CD4-positive, alpha-beta memory T cell (primary cell): ENCODE results near the gene TRERF1. TPM values are rescaled to one million over a fixed set of nuclear protein-coding genes. Genes with fewer than 3 reads are reported as not detected.

Experiments
- CTCF ChIA-PET: fragments of 350-600 bp; sonication (Branson Sonifier 250); formaldehyde crosslinking; loops from one replicate; lab custom pipeline; 2021; ENCODE audit warnings: inconsistent platforms; ENCODE audit not compliant: partially characterized antibody; lab: Charles Lee
- POLR2A ChIA-PET: fragments of 350-600 bp; sonication (Branson Sonifier 250); formaldehyde crosslinking; loops from one replicate; lab custom pipeline; 2021; ENCODE audit not compliant: partially characterized antibody; lab: Charles Lee
- DNase-seq, 5 donors: peaks; one replicate each; pipeline versions ENCODE4 v3.0.0 to v3.0.0-alpha.2; 2020 to 2022; ENCODE audit warnings: mixed read lengths in 1 of 5
- H3K27ac ChIP-seq: one replicate; pipeline ENCODE4 v1.7.0; 2013; ENCODE audit warnings: low read depth, low read length
- H3K27me3 ChIP-seq: 2 replicates; pipeline ENCODE4 v1.7.0; 2013; ENCODE audit warnings: mild to moderate bottlenecking, low read length, moderate library complexity; ENCODE audit not compliant: insufficient read depth
- H3K36me3 ChIP-seq: 2 replicates; pipeline ENCODE4 v1.7.0; 2013; ENCODE audit warnings: mild to moderate bottlenecking, low read length, moderate library complexity; ENCODE audit not compliant: insufficient read depth
- H3K4me1 ChIP-seq: 2 replicates; pipeline ENCODE4 v1.7.0; 2013; ENCODE audit warnings: mild to moderate bottlenecking, low read length, moderate library complexity; ENCODE audit not compliant: insufficient read depth
- H3K4me3 ChIP-seq, 2 donors: one replicate each; pipeline ENCODE4 v1.7.0; 2013; ENCODE audit warnings: low read length in 2 of 2, mild to moderate bottlenecking in 1 of 2
- H3K9me3 ChIP-seq, 2 donors: one replicate each; pipeline ENCODE4 v1.7.0; 2013; ENCODE audit warnings: low read length in 2 of 2, control low read depth in 1 of 2; ENCODE audit not compliant: control insufficient read depth in 1 of 2
- H3K27ac Mint-ChIP-seq, 7 donors: one replicate each; pipeline ENCODE4 v1.8.0; 2020 to 2021; ENCODE audit warnings: mixed read lengths in 7 of 7, mild to moderate bottlenecking in 6 of 7, inconsistent platforms in 3 of 7, moderate library complexity in 3 of 7
- H3K27me3 Mint-ChIP-seq, 2 donors: one replicate each; pipeline ENCODE4 v1.8.0; 2020 to 2021; ENCODE audit warnings: mixed read lengths in 2 of 2
- H3K36me3 Mint-ChIP-seq, 2 donors: one replicate each; pipeline ENCODE4 v1.8.0; 2020 to 2021; ENCODE audit warnings: mixed read lengths in 2 of 2, inconsistent platforms in 1 of 2, mild to moderate bottlenecking in 1 of 2
- H3K4me1 Mint-ChIP-seq, 4 donors: one replicate each; pipeline ENCODE4 v1.8.0; 2020 to 2021; ENCODE audit warnings: mixed read lengths in 4 of 4, mild to moderate bottlenecking in 1 of 4
- H3K4me3 Mint-ChIP-seq, 8 donors: one replicate each; pipeline ENCODE4 v1.8.0; 2020 to 2021; ENCODE audit warnings: mixed read lengths in 8 of 8, mild to moderate bottlenecking in 7 of 8, moderate library complexity in 6 of 8, inconsistent platforms in 3 of 8
- H3K9me3 Mint-ChIP-seq, 8 donors: one replicate each; pipeline ENCODE4 v1.8.0; 2020 to 2021; ENCODE audit warnings: mixed read lengths in 8 of 8, mild to moderate bottlenecking in 5 of 8, inconsistent platforms in 3 of 8, moderate library complexity in 1 of 8
- intact Hi-C: fragments of 100-400 bp; cut with micrococcal nuclease; formaldehyde crosslinking; loops from one replicate; pipeline ENCODE4 v1.15.1; 2023
- polyA plus RNA-seq, 2 donors: library from polyadenylated mRNA; unstranded; fragments of 300-500 nt; fragmentation: Illumina TruSeq; gene quantifications; one replicate each; pipeline ENCODE4 v1.2.3, GENCODE V29; 2021
- total RNA-seq, 2 experiments: library from RNA; stranded (reverse); gene quantifications; one replicate each; pipeline ENCODE4 v1.2.3, GENCODE V29; 2021

The TRERF1 gene
- total and polyA plus RNA-seq, 4 experiments from 2014 or later, result 1.1 to 28.3 (median 17.4) TPM

- CTCF ChIA-PET, result interaction anchor here (0.7 to 3.1 kb wide), 11 partner anchors 11 to 119 kb away, joined by 3 to 16 read pairs (median 4); no protein-coding TSS in a partner anchor
- peak overlapping the region; percentile 44 to 82 (median 66) for H3K4me3 Mint-ChIP-seq
These were observed 23.2 kb downstream of the TRERF1 start for GRCh38 chr6:42428326-42429041.

GRCh38 chr6:42427871-42428270 is 23.9 kb downstream of the TRERF1 start:
- intact Hi-C loops, result loop anchor here (2.0 to 5.0 kb wide), 2 partner anchors 23 to 41 kb away; partner anchors contain the start of gene TRERF1
- peak overlapping the region in 1 of 2 donors; percentile 13 for H3K4me3 ChIP-seq
- peak overlapping the region; percentile 72 to 98 (median 93) for H3K27ac Mint-ChIP-seq

More at GRCh38 chr6:42428326-42429041, 23.2 kb downstream of the TRERF1 start:
- Histone ChIP-seq H3K4me3 (peak overlapping the region in 1 of 2 donors; percentile 25), H3K4me1 (peaks cover 78% of the 10 kb centered on the region), H3K36me3 (no peaks in the 10 kb centered on the region), H3K9me3 (no peaks in the 10 kb centered on the region), H3K27ac (peak overlapping the region; percentile 54), H3K27me3 (no peaks in the 10 kb centered on the region)
- POLR2A ChIA-PET, result interaction anchor here (0.9 to 7.1 kb wide), 15 partner anchors 7 to 80 kb away, joined by 3 to 112 read pairs (median 6); partner anchors contain the start of gene TRERF1
- peaks cover 54 to 77% (median 62%) of the 10 kb centered on the region in 4 donors for H3K4me1 Mint-ChIP-seq
- peak overlapping the region; percentile 72 to 98 (median 93) for H3K27ac Mint-ChIP-seq
- H3K36me3 Mint-ChIP-seq, result peaks cover 13 to 22% of the 10 kb centered on the region in 2 donors
- peak; percentile 56 to 85 (median 62) for DNase-seq
- no peaks in the 10 kb centered on the region for H3K27me3 Mint-ChIP-seq
- intact Hi-C loops, result loop anchor here (2.0 to 5.0 kb wide), 2 partner anchors 22 to 41 kb away; partner anchors contain the start of gene TRERF1
- H3K9me3 Mint-ChIP-seq, result peaks cover 0 to 6% (median 2%) of the 10 kb centered on the region in 8 donors

GRCh38 chr6:42426191-42426590 is 25.5 kb downstream of the TRERF1 start:
- no peaks in the 10 kb centered on the region for H3K27me3 Mint-ChIP-seq
- no peak for DNase-seq
- peaks cover 8% of the 10 kb centered on the region in 2 donors for H3K36me3 Mint-ChIP-seq
- H3K9me3 Mint-ChIP-seq, result no peaks in the 10 kb centered on the region
- H3K27ac ChIP-seq, result no peak overlapping the region
- H3K4me1 ChIP-seq, result peaks cover 83% of the 10 kb centered on the region
- H3K27me3 ChIP-seq, result no peaks in the 10 kb centered on the region
- no peak overlapping the region for H3K4me3 ChIP-seq
- intact Hi-C loops, result loop anchor here (5.0 kb wide), 1 partner anchor 39 kb away; no protein-coding TSS in a partner anchor
- no peaks in the 10 kb centered on the region for H3K36me3 ChIP-seq
- ChIA-PET POLR2A (interaction anchor here (1.0 to 4.5 kb wide), 3 partner anchors 16 to 147 kb away, joined by 3 to 32 read pairs (median 3); no protein-coding TSS in a partner anchor), CTCF (interaction anchor here (1.4 kb wide), 1 partner anchor 121 kb away, joined by 3 read pairs; no protein-coding TSS in a partner anchor)
- H3K4me1 Mint-ChIP-seq, result peaks cover 60 to 82% (median 69%) of the 10 kb centered on the region in 4 donors
- H3K27ac Mint-ChIP-seq, result peak overlapping the region in 1 of 7 donors; percentile 11
- H3K4me3 Mint-ChIP-seq, result peak overlapping the region in 2 of 8 donors; percentile 18 to 67
- H3K9me3 ChIP-seq, result no peaks in the 10 kb centered on the region

More at GRCh38 chr6:42427871-42428270, 23.9 kb downstream of the TRERF1 start:
- Mint-ChIP-seq H3K9me3 (peaks cover 0 to under 1% (median 0%) of the 10 kb centered on the region in 8 donors), H3K27me3 (no peaks in the 10 kb centered on the region), H3K4me1 (peaks cover 58 to 77% (median 67%) of the 10 kb centered on the region in 4 donors), H3K36me3 (peaks cover 10 to 16% of the 10 kb centered on the region in 2 donors), H3K4me3 (peak overlapping the region; percentile 22 to 82 (median 60))
- Histone ChIP-seq H3K4me1 (peaks cover 84% of the 10 kb centered on the region), H3K27me3 (no peaks in the 10 kb centered on the region), H3K36me3 (no peaks in the 10 kb centered on the region), H3K9me3 (no peaks in the 10 kb centered on the region), H3K27ac (peak overlapping the region; percentile 54)
- POLR2A ChIA-PET, result interaction anchor here (0.9 to 7.1 kb wide), 14 partner anchors 8 to 79 kb away, joined by 3 to 112 read pairs (median 6); partner anchors contain the start of gene TRERF1
- CTCF ChIA-PET, result interaction anchor here (0.7 to 3.1 kb wide), 9 partner anchors 11 to 118 kb away, joined by 3 to 16 read pairs (median 5); no protein-coding TSS in a partner anchor
- DNase-seq, result no peak

GRCh38 chr6:42424906-42425474 is 26.7 kb downstream of the TRERF1 start:
- Histone ChIP-seq H3K27ac (no peak overlapping the region), H3K27me3 (no peaks in the 10 kb centered on the region), H3K4me3 (no peak overlapping the region), H3K9me3 (no peaks in the 10 kb centered on the region), H3K36me3 (no peaks in the 10 kb centered on the region), H3K4me1 (peaks cover 73% of the 10 kb centered on the region)
- Mint-ChIP-seq H3K9me3 (no peaks in the 10 kb centered on the region), H3K36me3 (peaks cover 6 to 8% of the 10 kb centered on the region in 2 donors), H3K27ac (peak overlapping the region in 4 of 7 donors; percentile 33 to 92 (median 60)), H3K4me1 (peaks cover 59 to 83% (median 69%) of the 10 kb centered on the region in 4 donors), H3K4me3 (peak overlapping the region in 4 of 8 donors; percentile 0 to 40 (median 12)), H3K27me3 (no peaks in the 10 kb centered on the region)
- ChIA-PET POLR2A (interaction anchor here (1.1 to 3.7 kb wide), 6 partner anchors 10 to 58 kb away, joined by 3 to 29 read pairs (median 6); partner anchors contain the start of gene TRERF1), CTCF (interaction anchor here (1.8 to 3.7 kb wide), 3 partner anchors 17 to 122 kb away, joined by 7 to 17 read pairs (median 15); no protein-coding TSS in a partner anchor)
- intact Hi-C loops, result loop anchor here (5.0 kb wide), 1 partner anchor 38 kb away; no protein-coding TSS in a partner anchor
- DNase-seq, result no peak

- no peaks in the 10 kb centered on the region for H3K9me3 ChIP-seq
- intact Hi-C loops, result no loop called here
- H3K27me3 Mint-ChIP-seq, result no peaks in the 10 kb centered on the region
- peaks cover 50 to 81% (median 65%) of the 10 kb centered on the region in 4 donors for H3K4me1 Mint-ChIP-seq
- no peaks in the 10 kb centered on the region for H3K27me3 ChIP-seq
- DNase-seq, result peak in 2 of 5 donors; percentile 22 to 45
- peak overlapping the region in 1 of 2 donors; percentile 59 for H3K4me3 ChIP-seq
- H3K36me3 ChIP-seq, result no peaks in the 10 kb centered on the region
- H3K4me1 ChIP-seq, result peaks cover 70% of the 10 kb centered on the region
- CTCF ChIA-PET, result interaction anchor here (0.7 to 3.7 kb wide), 5 partner anchors 9 to 124 kb away, joined by 3 to 17 read pairs (median 8); partner anchors contain the start of gene TRERF1
- H3K27ac Mint-ChIP-seq, result peak overlapping the region; percentile 21 to 92 (median 85)
- H3K27ac ChIP-seq, result no peak overlapping the region
- POLR2A ChIA-PET, result interaction anchor here (1.0 to 3.7 kb wide), 9 partner anchors 9 to 145 kb away, joined by 3 to 29 read pairs (median 6); partner anchors contain the start of gene TRERF1
- H3K9me3 Mint-ChIP-seq, result no peaks in the 10 kb centered on the region
- peak overlapping the region; percentile 84 to 96 (median 88) for H3K4me3 Mint-ChIP-seq
- H3K36me3 Mint-ChIP-seq, result peaks cover 2 to 4% of the 10 kb centered on the region in 2 donors
These were observed 28.5 kb downstream of the TRERF1 start for GRCh38 chr6:42423244-42423643.

GRCh38 chr6:42420741-42421140 is 31.0 kb downstream of the TRERF1 start:
- H3K36me3 ChIP-seq, result no peaks in the 10 kb centered on the region
- DNase-seq, result no peak
- no peaks in the 10 kb centered on the region for H3K27me3 ChIP-seq
- H3K4me1 ChIP-seq, result peaks cover 72% of the 10 kb centered on the region
- ChIA-PET CTCF (no interaction called here), POLR2A (interaction anchor here (0.9 to 1.8 kb wide), 3 partner anchors 7 to 54 kb away, joined by 3 to 7 read pairs (median 5); no protein-coding TSS in a partner anchor)
- Mint-ChIP-seq H3K36me3 (peaks cover 2 to 4% of the 10 kb centered on the region in 2 donors), H3K9me3 (no peaks in the 10 kb centered on the region), H3K4me3 (no peak overlapping the region), H3K27ac (peak overlapping the region in 1 of 7 donors; percentile 15), H3K4me1 (peaks cover 52 to 85% (median 69%) of the 10 kb centered on the region in 4 donors), H3K27me3 (no peaks in the 10 kb centered on the region)
- intact Hi-C loops, result no loop called here
- H3K9me3 ChIP-seq, result no peaks in the 10 kb centered on the region
- H3K4me3 ChIP-seq, result no peak overlapping the region
- H3K27ac ChIP-seq, result no peak overlapping the region
